Ovary (tissue), 3 donors: Measurements from ENCODE around the gene INPP5D.

Experiments used
- EP300 ChIP-seq: sonication (generic); formaldehyde crosslinking; IDR thresholded peaks from one replicate; pipeline ENCODE4 v1.6.1; 2017; ENCODE audit warnings: antibody characterized with exemption
- POLR2A ChIP-seq: fragments of 450-650 bp; IDR thresholded peaks from one replicate; pipeline ENCODE4 v1.6.1; 2017; ENCODE audit warnings: antibody characterized with exemption, mild to moderate bottlenecking, moderate library complexity
- TF ChIP-seq, protein P1 (sequence below), 3 donors: fragments of 450-650 bp in 2 of 3; fragments of 200-600 bp in 1 of 3; IDR thresholded peaks; one replicate each; pipeline versions ENCODE4 v1.5.1 to v1.8.0; 2016 to 2022; ENCODE audit warnings: antibody characterized with exemption in 3 of 3, mild to moderate bottlenecking in 1 of 3
- donor health status: DM: no; HTN: no; CAD: no.

- TF ChIP-seq, protein P1, sequence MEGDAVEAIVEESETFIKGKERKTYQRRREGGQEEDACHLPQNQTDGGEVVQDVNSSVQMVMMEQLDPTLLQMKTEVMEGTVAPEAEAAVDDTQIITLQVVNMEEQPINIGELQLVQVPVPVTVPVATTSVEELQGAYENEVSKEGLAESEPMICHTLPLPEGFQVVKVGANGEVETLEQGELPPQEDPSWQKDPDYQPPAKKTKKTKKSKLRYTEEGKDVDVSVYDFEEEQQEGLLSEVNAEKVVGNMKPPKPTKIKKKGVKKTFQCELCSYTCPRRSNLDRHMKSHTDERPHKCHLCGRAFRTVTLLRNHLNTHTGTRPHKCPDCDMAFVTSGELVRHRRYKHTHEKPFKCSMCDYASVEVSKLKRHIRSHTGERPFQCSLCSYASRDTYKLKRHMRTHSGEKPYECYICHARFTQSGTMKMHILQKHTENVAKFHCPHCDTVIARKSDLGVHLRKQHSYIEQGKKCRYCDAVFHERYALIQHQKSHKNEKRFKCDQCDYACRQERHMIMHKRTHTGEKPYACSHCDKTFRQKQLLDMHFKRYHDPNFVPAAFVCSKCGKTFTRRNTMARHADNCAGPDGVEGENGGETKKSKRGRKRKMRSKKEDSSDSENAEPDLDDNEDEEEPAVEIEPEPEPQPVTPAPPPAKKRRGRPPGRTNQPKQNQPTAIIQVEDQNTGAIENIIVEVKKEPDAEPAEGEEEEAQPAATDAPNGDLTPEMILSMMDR (IDR thresholded peaks at IDR 0.05): no peak
- TF ChIP-seq POLR2A: no peak
- no peak for TF ChIP-seq EP300
These were observed 55.0 kb downstream of the INPP5D start for GRCh38 chr2:233115121-233115520.
